Neural cell (in vitro differentiated cells): ENCODE results near the gene GABBR2.

Experiments used
- EZH2 ChIP-seq: fragments of 200-600, 300-800 bp; shearing (Covaris generic), sonication (generic); IDR thresholded peaks from 2 replicates; pipeline ENCODE4 v1.6.1; 2014; ENCODE audit warnings: antibody characterized with exemption, low read length, borderline replicate concordance, mild to moderate bottlenecking; ENCODE audit not compliant: insufficient read depth, poor library complexity, severe bottlenecking
- POLR2AphosphoS5 ChIP-seq: IDR thresholded peaks from 2 replicates; pipeline ENCODE4 v1.6.1; 2012
- SMC3 ChIP-seq: fragments of 450-650 bp; conservative IDR thresholded peaks from 2 replicates; pipeline ENCODE4 v1.6.1; 2014; ENCODE audit warnings: antibody characterized with exemption, mild to moderate bottlenecking, moderate library complexity; ENCODE audit not compliant: poor library complexity
- TAF1 ChIP-seq: IDR thresholded peaks from 2 replicates; pipeline ENCODE4 v1.6.1; 2012; ENCODE audit warnings: low read depth
- TF ChIP-seq, protein P1 (sequence below): IDR thresholded peaks from 2 replicates; pipeline ENCODE4 v1.6.1; 2012; ENCODE audit warnings: borderline replicate concordance
- TF ChIP-seq, protein P2 (sequence below): fragments of 450-650 bp; IDR thresholded peaks from 2 replicates; pipeline ENCODE4 v1.5.1; 2014; ENCODE audit warnings: antibody characterized with exemption, mild to moderate bottlenecking, moderate library complexity; ENCODE audit not compliant: poor library complexity, severe bottlenecking

DNA sequence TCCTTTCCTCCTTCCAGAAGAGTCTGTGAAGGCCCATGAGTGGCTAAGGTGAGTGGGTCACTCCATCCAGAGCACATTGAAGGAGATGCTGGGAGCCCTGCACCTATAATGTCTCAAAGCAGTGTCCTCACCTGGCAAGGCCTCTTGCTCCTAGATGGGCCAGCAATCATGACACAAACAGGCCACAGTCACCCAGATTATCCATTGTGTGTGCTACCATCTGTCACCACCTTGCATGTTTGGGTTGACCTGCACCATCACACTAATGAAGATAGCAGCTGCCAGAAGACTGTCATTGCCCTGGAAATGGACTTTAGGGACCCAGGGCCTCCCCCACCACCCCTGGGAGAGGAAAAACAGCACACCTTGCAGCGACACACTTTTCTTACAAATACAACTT lies 69.6 kb downstream of the GABBR2 start:
- TF ChIP-seq, protein P1, sequence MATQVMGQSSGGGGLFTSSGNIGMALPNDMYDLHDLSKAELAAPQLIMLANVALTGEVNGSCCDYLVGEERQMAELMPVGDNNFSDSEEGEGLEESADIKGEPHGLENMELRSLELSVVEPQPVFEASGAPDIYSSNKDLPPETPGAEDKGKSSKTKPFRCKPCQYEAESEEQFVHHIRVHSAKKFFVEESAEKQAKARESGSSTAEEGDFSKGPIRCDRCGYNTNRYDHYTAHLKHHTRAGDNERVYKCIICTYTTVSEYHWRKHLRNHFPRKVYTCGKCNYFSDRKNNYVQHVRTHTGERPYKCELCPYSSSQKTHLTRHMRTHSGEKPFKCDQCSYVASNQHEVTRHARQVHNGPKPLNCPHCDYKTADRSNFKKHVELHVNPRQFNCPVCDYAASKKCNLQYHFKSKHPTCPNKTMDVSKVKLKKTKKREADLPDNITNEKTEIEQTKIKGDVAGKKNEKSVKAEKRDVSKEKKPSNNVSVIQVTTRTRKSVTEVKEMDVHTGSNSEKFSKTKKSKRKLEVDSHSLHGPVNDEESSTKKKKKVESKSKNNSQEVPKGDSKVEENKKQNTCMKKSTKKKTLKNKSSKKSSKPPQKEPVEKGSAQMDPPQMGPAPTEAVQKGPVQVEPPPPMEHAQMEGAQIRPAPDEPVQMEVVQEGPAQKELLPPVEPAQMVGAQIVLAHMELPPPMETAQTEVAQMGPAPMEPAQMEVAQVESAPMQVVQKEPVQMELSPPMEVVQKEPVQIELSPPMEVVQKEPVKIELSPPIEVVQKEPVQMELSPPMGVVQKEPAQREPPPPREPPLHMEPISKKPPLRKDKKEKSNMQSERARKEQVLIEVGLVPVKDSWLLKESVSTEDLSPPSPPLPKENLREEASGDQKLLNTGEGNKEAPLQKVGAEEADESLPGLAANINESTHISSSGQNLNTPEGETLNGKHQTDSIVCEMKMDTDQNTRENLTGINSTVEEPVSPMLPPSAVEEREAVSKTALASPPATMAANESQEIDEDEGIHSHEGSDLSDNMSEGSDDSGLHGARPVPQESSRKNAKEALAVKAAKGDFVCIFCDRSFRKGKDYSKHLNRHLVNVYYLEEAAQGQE = no peak
- TF ChIP-seq EZH2 (no peak), TAF1 (no peak), SMC3 (no peak), POLR2AphosphoS5 (no peak)
- TF ChIP-seq, protein P2, sequence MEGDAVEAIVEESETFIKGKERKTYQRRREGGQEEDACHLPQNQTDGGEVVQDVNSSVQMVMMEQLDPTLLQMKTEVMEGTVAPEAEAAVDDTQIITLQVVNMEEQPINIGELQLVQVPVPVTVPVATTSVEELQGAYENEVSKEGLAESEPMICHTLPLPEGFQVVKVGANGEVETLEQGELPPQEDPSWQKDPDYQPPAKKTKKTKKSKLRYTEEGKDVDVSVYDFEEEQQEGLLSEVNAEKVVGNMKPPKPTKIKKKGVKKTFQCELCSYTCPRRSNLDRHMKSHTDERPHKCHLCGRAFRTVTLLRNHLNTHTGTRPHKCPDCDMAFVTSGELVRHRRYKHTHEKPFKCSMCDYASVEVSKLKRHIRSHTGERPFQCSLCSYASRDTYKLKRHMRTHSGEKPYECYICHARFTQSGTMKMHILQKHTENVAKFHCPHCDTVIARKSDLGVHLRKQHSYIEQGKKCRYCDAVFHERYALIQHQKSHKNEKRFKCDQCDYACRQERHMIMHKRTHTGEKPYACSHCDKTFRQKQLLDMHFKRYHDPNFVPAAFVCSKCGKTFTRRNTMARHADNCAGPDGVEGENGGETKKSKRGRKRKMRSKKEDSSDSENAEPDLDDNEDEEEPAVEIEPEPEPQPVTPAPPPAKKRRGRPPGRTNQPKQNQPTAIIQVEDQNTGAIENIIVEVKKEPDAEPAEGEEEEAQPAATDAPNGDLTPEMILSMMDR = no peak
